Trophoblast cell (in vitro differentiated cells and primary cell): ENCODE results near the gene TNNI2.

Experiments used
- DNase-seq, 2 donors: peaks; one replicate each; pipeline ENCODE4 v3.0.0-alpha.2; 2016
- H2AFZ ChIP-seq: 2 replicates; pipeline ENCODE4 v1.6.1; 2013; ENCODE audit warnings: low read length, moderate library complexity, mild to moderate bottlenecking; ENCODE audit not compliant: insufficient read depth, poor library complexity
- H2AK5ac ChIP-seq: 2 replicates; pipeline ENCODE4 v1.6.1; 2013; ENCODE audit warnings: mild to moderate bottlenecking, low read length
- H2BK120ac ChIP-seq: 2 replicates; pipeline ENCODE4 v1.6.1; 2013; ENCODE audit warnings: low read length, mild to moderate bottlenecking, moderate library complexity; ENCODE audit not compliant: insufficient read depth, poor library complexity
- H2BK12ac ChIP-seq: 2 replicates; pipeline ENCODE4 v1.6.1; 2013; ENCODE audit warnings: mild to moderate bottlenecking, low read length, moderate library complexity
- H2BK5ac ChIP-seq: 2 replicates; pipeline ENCODE4 v1.6.1; 2013; ENCODE audit warnings: low read length, low read depth, moderate library complexity, mild to moderate bottlenecking; ENCODE audit not compliant: poor library complexity
- H3K14ac ChIP-seq: 2 replicates; pipeline ENCODE4 v1.6.1; 2013; ENCODE audit warnings: mild to moderate bottlenecking, low read length
- H3K18ac ChIP-seq: 2 replicates; pipeline ENCODE4 v1.6.1; 2013; ENCODE audit warnings: mild to moderate bottlenecking, low read length
- H3K23ac ChIP-seq: 2 replicates; pipeline ENCODE4 v1.6.1; 2013; ENCODE audit warnings: low read length
- H3K27ac ChIP-seq: 2 replicates; pipeline ENCODE4 v1.5.1; 2013; ENCODE audit warnings: low read depth, mild to moderate bottlenecking, inconsistent platforms, low read length, moderate library complexity
- H3K27me3 ChIP-seq: 2 replicates; pipeline ENCODE4 v1.6.1; 2013; ENCODE audit warnings: inconsistent platforms, mild to moderate bottlenecking, low read length, moderate library complexity; ENCODE audit not compliant: insufficient read depth
- H3K36me3 ChIP-seq, 2 experiments: 1 replicate in 1 of 2; 2 replicates in 1 of 2; pipeline ENCODE4 v1.6.1; 2013; ENCODE audit warnings: low read length in 2 of 2, mild to moderate bottlenecking in 2 of 2, moderate library complexity in 1 of 2; ENCODE audit not compliant: insufficient read depth in 2 of 2, control insufficient read depth in 1 of 2
- H3K4ac ChIP-seq: 2 replicates; pipeline ENCODE4 v1.6.1; 2013; ENCODE audit warnings: low read depth, mild to moderate bottlenecking, low read length, moderate library complexity
- H3K4me1 ChIP-seq, 2 experiments: 1 replicate in 1 of 2; 2 replicates in 1 of 2; pipeline ENCODE4 v1.6.1; 2013; ENCODE audit warnings: low read length in 2 of 2, mild to moderate bottlenecking in 2 of 2, moderate library complexity in 1 of 2; ENCODE audit not compliant: insufficient read depth in 2 of 2, control insufficient read depth in 1 of 2
- H3K4me2 ChIP-seq: 2 replicates; pipeline ENCODE4 v1.6.1; 2013; ENCODE audit warnings: inconsistent platforms, mild to moderate bottlenecking, low read length, moderate library complexity
- H3K4me3 ChIP-seq: 2 replicates; pipeline ENCODE4 v1.5.1; 2013; ENCODE audit warnings: mild to moderate bottlenecking, low read depth, low read length, inconsistent platforms
- H3K79me1 ChIP-seq: one replicate; pipeline ENCODE4 v1.6.1; 2013; ENCODE audit warnings: low read length
- H3K79me2 ChIP-seq: 2 replicates; pipeline ENCODE4 v1.6.1; 2013; ENCODE audit warnings: low read length, mild to moderate bottlenecking; ENCODE audit not compliant: control insufficient read depth, insufficient read depth, poor library complexity
- H3K9ac ChIP-seq: 2 replicates; pipeline ENCODE4 v1.6.1; 2013; ENCODE audit warnings: mild to moderate bottlenecking, low read length
- H3K9me3 ChIP-seq: 2 replicates; pipeline ENCODE4 v1.6.1; 2013; ENCODE audit warnings: low read depth, mild to moderate bottlenecking, control low read depth, inconsistent platforms, low read length; ENCODE audit not compliant: insufficient read depth
- H4K12ac ChIP-seq: 2 replicates; pipeline ENCODE4 v1.6.1; 2013; ENCODE audit warnings: low read depth, mild to moderate bottlenecking, low read length, moderate library complexity
- H4K8ac ChIP-seq: 2 replicates; pipeline ENCODE4 v1.6.1; 2013; ENCODE audit warnings: low read depth, mild to moderate bottlenecking, low read length, moderate library complexity
- H4K91ac ChIP-seq: one replicate; pipeline ENCODE4 v1.6.1; 2013; ENCODE audit warnings: low read depth, mild to moderate bottlenecking, low read length, moderate library complexity
- WGBS: extraction: QIAGEN DNeasy Blood & Tissue Kit; methylation state at CpG from one replicate; pipeline ENCODE4 v1.1.7; 2013; ENCODE audit warnings: missing lambda C conversion rate; ENCODE audit not compliant: insufficient read length, insufficient coverage; ENCODE audit errors: extremely low coverage; 5-methylcytosine and 5-hydroxymethylcytosine counted together

TNNI2 gene

GRCh38 chr11:1881442-1882264 lies 42.9 kb downstream of the TNNI2 start:
- H3K79me1 ChIP-seq = peaks cover 32% of the 10 kb centered on the region
- H3K36me3 ChIP-seq = no peaks in the 10 kb centered on the region
- peak in 1 of 2 donors; percentile 7 for DNase-seq
- H3K4me1 ChIP-seq = peaks cover 15 to 16% of the 10 kb centered on the region in 2 experiments
- no peak overlapping the region for H3K23ac ChIP-seq
- H4K91ac ChIP-seq = peak overlapping the region; percentile 93
- H4K8ac ChIP-seq = peak overlapping the region; percentile 59
- no peak overlapping the region for H3K9ac ChIP-seq
- no peak overlapping the region for H3K4me2 ChIP-seq
- H3K4ac ChIP-seq = peak overlapping the region; percentile 16
- H3K27me3 ChIP-seq = no peaks in the 10 kb centered on the region
- no peak overlapping the region for H2AFZ ChIP-seq
- peak overlapping the region; percentile 26 for H3K14ac ChIP-seq
- no peak overlapping the region for H4K12ac ChIP-seq
- WGBS = no CpG with 5 or more reads among the region's 43 CpGs
- H2BK120ac ChIP-seq = peak overlapping the region; percentile 18
- H3K9me3 ChIP-seq = peaks cover 2% of the 10 kb centered on the region
- H3K4me3 ChIP-seq = no peak overlapping the region
- H2AK5ac ChIP-seq = peak overlapping the region; percentile 6
- peak overlapping the region; percentile 12 for H3K18ac ChIP-seq
- H2BK12ac ChIP-seq = peak overlapping the region; percentile 66
- no peak overlapping the region for H3K27ac ChIP-seq
- H2BK5ac ChIP-seq = peak overlapping the region; percentile 18
- H3K79me2 ChIP-seq = peaks cover 3% of the 10 kb centered on the region

GRCh38 chr11:1882265-1883238 lies 43.8 kb downstream of the TNNI2 start:
- Histone ChIP-seq H2BK120ac (peak overlapping the region; percentile 3), H3K27ac (no peak overlapping the region), H3K9me3 (peaks cover 2% of the 10 kb centered on the region), H3K36me3 (no peaks in the 10 kb centered on the region), H3K9ac (no peak overlapping the region), H2BK12ac (peak overlapping the region; percentile 66), H3K4me2 (no peak overlapping the region), H3K4me3 (no peak overlapping the region), H4K8ac (peak overlapping the region; percentile 11), H3K4me1 (peaks cover 10% of the 10 kb centered on the region in 2 experiments), H3K27me3 (no peaks in the 10 kb centered on the region), H2AK5ac (peak overlapping the region; percentile 6), H2BK5ac (no peak overlapping the region), H4K91ac (peak overlapping the region; percentile 93), H3K4ac (no peak overlapping the region), H2AFZ (no peak overlapping the region), H3K23ac (no peak overlapping the region), H3K14ac (no peak overlapping the region), H3K79me2 (peaks cover 3% of the 10 kb centered on the region), H4K12ac (no peak overlapping the region), H3K79me1 (peaks cover 28% of the 10 kb centered on the region), H3K18ac (no peak overlapping the region)
- DNase-seq = peak; percentile 62 to 89
- no CpG with 5 or more reads among the region's 23 CpGs for WGBS

GRCh38 chr11:1883346-1884302 lies 44.8 kb downstream of the TNNI2 start:
- Histone ChIP-seq H3K27ac (no peak overlapping the region), H3K9me3 (peaks cover 2% of the 10 kb centered on the region), H2AFZ (no peak overlapping the region), H3K36me3 (no peaks in the 10 kb centered on the region), H3K9ac (no peak overlapping the region), H3K14ac (no peak overlapping the region), H2BK120ac (no peak overlapping the region), H3K4me1 (peaks cover 3 to 4% of the 10 kb centered on the region in 2 experiments), H2BK5ac (no peak overlapping the region), H2BK12ac (no peak overlapping the region), H4K91ac (peak overlapping the region; percentile 10), H4K8ac (no peak overlapping the region), H3K23ac (no peak overlapping the region), H3K79me1 (peaks cover 20% of the 10 kb centered on the region), H4K12ac (no peak overlapping the region), H2AK5ac (no peak overlapping the region), H3K4ac (no peak overlapping the region), H3K79me2 (no peaks in the 10 kb centered on the region), H3K4me3 (no peak overlapping the region), H3K27me3 (no peaks in the 10 kb centered on the region), H3K18ac (no peak overlapping the region), H3K4me2 (no peak overlapping the region)
- no peak for DNase-seq
- WGBS = no CpG with 5 or more reads among the region's 14 CpGs
